K562 (cell line): ENCODE data around the gene KSR2. TPM values are rescaled to one million over a fixed set of nuclear protein-coding genes. Genes with fewer than 3 reads are reported as not detected.

Experiments
- ATAC-seq: fragments of 200-7000 bp; cut with Tn5 transposase; 3 replicates; pipeline ENCODE4 v1.9.1; 2020; ENCODE audit warnings: moderate library complexity
- BruUV-seq: library from RNA; stranded (reverse); fragments of 400-500 nt; replicated peaks from 2 replicates; lab custom pipeline; 2021; lab: Mats Ljungman, UMichigan
- CTCF ChIA-PET: fragments of 300-600 bp; formaldehyde crosslinking; extraction: SDS; loops from one replicate; lab custom pipeline; 2021; ENCODE audit warnings: low intra/inter-chr PET ratio; lab: Yijun Ruan, JAX
- POLR2A ChIA-PET: fragments of 300-600, 350-650 bp; sonication (Branson Sonifier 250); formaldehyde crosslinking; extraction: SDS; loops from one replicate; lab custom pipeline; 2021; ENCODE audit warnings: antibody characterized with exemption, inconsistent platforms; lab: Yijun Ruan, JAX
- DNase-seq, 4 experiments: peaks; one replicate each; pipeline versions ENCODE4 v3.0.0 to v3.0.0-alpha.2; 2011 to 2018; ENCODE audit warnings: low spot score in 3 of 4, mixed read lengths in 3 of 4; ENCODE audit errors: extremely low read depth in 1 of 4
- FAIRE-seq: peaks from 2 replicates; lab custom pipeline; 2011; peaks lifted over from hg19 to GRCh38; lab: Jason Lieb, UNC
- H2AFZ ChIP-seq: 2 replicates; pipeline ENCODE4 v1.6.0; 2011; ENCODE audit warnings: low read depth, low read length, control low read depth, inconsistent platforms
- H3K27ac ChIP-seq: fragments of 200-600 bp; 3 replicates; pipeline ENCODE4 v1.8.0; 2011; ENCODE audit warnings: low read depth, mild to moderate bottlenecking, control low read depth, inconsistent platforms, low read length, moderate library complexity, mixed read lengths; ENCODE audit errors: extremely low read depth
- H3K27me3 ChIP-seq, 2 experiments: fragments of 300-600 bp in 1 of 2; 2 replicates in 1 of 2; 3 replicates in 1 of 2; pipeline versions ENCODE4 v1.6.0 to v1.8.0; 2011; ENCODE audit warnings: inconsistent platforms in 2 of 2, low read length in 2 of 2, mild to moderate bottlenecking in 1 of 2, mixed read lengths in 1 of 2, moderate library complexity in 1 of 2; ENCODE audit not compliant: control insufficient read depth in 2 of 2, insufficient read depth in 2 of 2
- H3K36me3 ChIP-seq: fragments of 300-600 bp; 3 replicates; pipeline ENCODE4 v1.8.0; 2011; ENCODE audit warnings: mild to moderate bottlenecking, low read length, inconsistent platforms; ENCODE audit not compliant: control insufficient read depth, insufficient read depth
- H3K4me1 ChIP-seq, 2 experiments: fragments of 200-600 bp in 1 of 2; replicated peaks in 1 of 2; 2 replicates in 1 of 2; 3 replicates in 1 of 2; pipeline versions ENCODE4 v1.5.1 to v1.8.0; 2011; ENCODE audit warnings: inconsistent platforms in 2 of 2, low read length in 2 of 2, mild to moderate bottlenecking in 1 of 2, mixed read lengths in 1 of 2, moderate library complexity in 1 of 2; ENCODE audit not compliant: control insufficient read depth in 2 of 2, insufficient read depth in 2 of 2
- H3K4me2 ChIP-seq: 2 replicates; pipeline ENCODE4 v1.6.1; 2011; ENCODE audit warnings: low read length, control low read depth, inconsistent platforms, mixed read lengths; ENCODE audit not compliant: insufficient read depth
- H3K4me3 ChIP-seq: fragments of 200-600 bp; sonication (generic), shearing (Covaris generic); 2 replicates; pipeline ENCODE4 v1.5.1; 2016; ENCODE audit warnings: control low read depth, inconsistent platforms
- H3K79me2 ChIP-seq: fragments of 200-600 bp; 3 replicates; pipeline ENCODE4 v1.8.0; 2011; ENCODE audit warnings: low read length, inconsistent platforms; ENCODE audit not compliant: control insufficient read depth, insufficient read depth
- H3K9ac ChIP-seq, 2 experiments: 2 replicates each; pipeline versions ENCODE4 v1.6.0 to v1.6.1; 2011; ENCODE audit warnings: low read depth in 2 of 2, low read length in 2 of 2, control low read depth in 1 of 2, inconsistent platforms in 1 of 2, mild to moderate bottlenecking in 1 of 2, mixed read lengths in 1 of 2; ENCODE audit not compliant: insufficient read depth in 1 of 2
- H3K9me1 ChIP-seq: one replicate; pipeline ENCODE4 v1.6.0; 2011; ENCODE audit warnings: inconsistent platforms, mild to moderate bottlenecking, low read length, moderate library complexity; ENCODE audit not compliant: control insufficient read depth, insufficient read depth
- H3K9me3 ChIP-seq: replicated peaks from 2 replicates; pipeline ENCODE4 v1.5.1; 2011; ENCODE audit warnings: low read depth, low read length, inconsistent platforms; ENCODE audit not compliant: control insufficient read depth, insufficient read depth
- H4K20me1 ChIP-seq: replicated peaks from 2 replicates; pipeline ENCODE4 v1.6.1; 2011; ENCODE audit warnings: low read length, inconsistent platforms, mixed read lengths; ENCODE audit not compliant: control insufficient read depth, insufficient read depth
- CHD2 ChIP-seq: IDR thresholded peaks from 2 replicates; pipeline ENCODE4 v1.6.1; 2011; ENCODE audit warnings: low read depth, low read length
- ELF4 ChIP-seq: fragments of 450-650 bp; formaldehyde crosslinking; IDR thresholded peaks from 2 replicates; pipeline ENCODE4 v1.4.0; 2022; ENCODE audit warnings: missing genetic modification characterization
- HNRNPLL ChIP-seq: fragments of 200-400 bp; formaldehyde crosslinking; IDR thresholded peaks from 2 replicates; pipeline ENCODE4 v1.6.1; 2017; ENCODE audit warnings: low read length, low read depth, mild to moderate bottlenecking; ENCODE audit not compliant: poor library complexity, severe bottlenecking
- JUN ChIP-seq, 2 experiments: sonication (generic) in 1 of 2; formaldehyde crosslinking in 1 of 2; IDR thresholded peaks; 2 replicates each; pipeline versions ENCODE4 v1.6.1 to v1.8.0; 2012 to 2022; ENCODE audit warnings: borderline replicate concordance in 2 of 2, mild to moderate bottlenecking in 2 of 2, improper control_type of control experiment in 1 of 2, low read depth in 1 of 2, low read length in 1 of 2, missing genetic modification reagents in 1 of 2
- MYC ChIP-seq, 2 experiments: fragments of 250-450 bp in 1 of 2; sonication (Bioruptor Pico) in 1 of 2; IDR thresholded peaks; 2 replicates each; pipeline versions ENCODE4 v1.5.1 to v1.6.1; 2012 to 2021; ENCODE audit warnings: low read depth in 2 of 2, borderline replicate concordance in 1 of 2, improper control_type of control experiment in 1 of 2, low read length in 1 of 2, mild to moderate bottlenecking in 1 of 2, moderate library complexity in 1 of 2
- POLR2AphosphoS5 ChIP-seq: IDR thresholded peaks from 2 replicates; pipeline ENCODE4 v1.6.1; 2011; ENCODE audit warnings: mild to moderate bottlenecking, low read depth, low read length, moderate library complexity; ENCODE audit not compliant: control insufficient read depth, insufficient read depth
- SMAD1 ChIP-seq: fragments of 150-350 bp; IDR thresholded peaks from 2 replicates; pipeline ENCODE4 v1.6.1; 2014; ENCODE audit warnings: low read length, low read depth; ENCODE audit not compliant: partially characterized antibody
- ZNF436 ChIP-seq: fragments of 250-450, 450-650 bp; sonication (Bioruptor Pico); formaldehyde crosslinking; IDR thresholded peaks from 2 replicates; pipeline ENCODE4 v1.7.0; 2020; ENCODE audit warnings: mild to moderate bottlenecking
- WGBS: fragments of 100-300 bp; shearing (Covaris generic); methylation state at CpG from one replicate; pipeline ENCODE4 v1.1.6; 2016; ENCODE audit warnings: low coverage, mixed read lengths; ENCODE audit not compliant: insufficient coverage; ENCODE audit errors: missing lambda C conversion rate; 5-methylcytosine and 5-hydroxymethylcytosine counted together
- in situ Hi-C: fragments of 300-500 bp; cut with MboI; formaldehyde crosslinking; loops from 4 replicates; pipeline ENCODE4 v1.15.0; 2018; ENCODE audit warnings: inconsistent platforms, mixed read lengths
- intact Hi-C: fragments of 100-400 bp; cut with micrococcal nuclease; formaldehyde crosslinking; loops from 2 replicates; pipeline ENCODE4 v1.14.2; 2022
- polyA plus RNA-seq, 8 experiments: library from polyadenylated mRNA; depleted of rRNA in 4 of 8; stranded (reverse) in 5 of 8; unstranded in 3 of 8; fragments of >200 nt; fragmentation: Nextera tagmentation in 2 of 8; fragmentation: Illumina TruSeq in 1 of 8; extraction: Ambion mirVana in 2 of 8; extraction: Trizol in 1 of 8; gene quantifications; 2 replicates each; pipeline versions ENCODE4 v1.2.1 to v1.2.3, GENCODE V29; 2011 to 2014; ENCODE audit warnings: inconsistent platforms in 1 of 8, missing spikeins in 1 of 8
- total RNA-seq, 7 experiments: library from RNA; depleted of rRNA in 6 of 7; stranded (reverse); fragments of >200 nt in 6 of 7; fragmentation: Illumina TruSeq in 2 of 7; extraction: Trizol in 2 of 7; gene quantifications; 2 replicates each; pipeline versions ENCODE4 v1.2.1 to v1.2.3, GENCODE V29; 2011 to 2021; ENCODE audit warnings: low replicate concordance in 1 of 7
- TF ChIP-seq, protein P1 (sequence below): sonication (generic); formaldehyde crosslinking; IDR thresholded peaks from 2 replicates; pipeline ENCODE4 v1.8.0; 2023; ENCODE audit warnings: mild to moderate bottlenecking, missing genetic modification reagents
- TF ChIP-seq, protein P2 (sequence below): fragments of 450-650 bp; formaldehyde crosslinking; IDR thresholded peaks from 2 replicates; pipeline ENCODE4 v1.4.0; 2020; ENCODE audit warnings: mild to moderate bottlenecking, moderate library complexity

KSR2 gene
- total and polyA plus RNA-seq, 9 of the 15 experiments (the other 6 are each of a cell fraction or from before 2014, with no cell fraction given), result not detected

DNA sequence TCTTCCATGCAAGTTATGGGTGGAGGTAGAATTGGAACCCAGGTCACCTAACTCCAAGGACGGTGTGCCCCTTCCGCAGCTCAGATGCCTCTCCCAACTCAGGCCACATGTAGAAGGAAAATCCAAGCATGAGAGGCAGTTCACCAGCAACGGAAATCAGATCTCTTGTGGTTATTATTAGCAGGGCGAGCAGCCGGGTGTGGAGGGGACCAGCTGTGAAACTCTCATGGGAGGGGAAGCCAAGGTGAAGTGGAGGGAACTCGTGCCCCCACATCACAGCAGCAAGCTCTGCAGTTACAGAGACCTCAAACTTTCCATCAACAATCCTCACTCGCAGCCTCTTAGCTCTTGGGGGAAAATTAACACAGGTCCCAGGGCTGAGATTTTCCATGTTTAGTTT lies 79.7 kb downstream of the KSR2 start:
- Histone ChIP-seq H3K79me2 (no peaks in the 10 kb centered on the region), H3K27me3 (peaks cover 0 to 6% of the 10 kb centered on the region in 2 experiments; a peak in 2 of 5 replicates), H3K27ac (no peak overlapping the region), H3K4me3 (no peak overlapping the region), H3K36me3 (no peaks in the 10 kb centered on the region), H3K4me1 (no peaks in the 10 kb centered on the region), H3K9me3 (no peaks in the 10 kb centered on the region), H3K4me2 (no peak overlapping the region), H3K9me1 (peaks cover 4% of the 10 kb centered on the region), H2AFZ (no peak overlapping the region), H3K9ac (no peak overlapping the region), H4K20me1 (no peaks in the 10 kb centered on the region)
- ChIA-PET POLR2A (no interaction called here), CTCF (no interaction called here)
- intact Hi-C loops, result no loop called here
- DNase-seq (no peak), FAIRE-seq (no peak), ATAC-seq (no peak)
- in situ Hi-C loops, result no loop called here
- TF ChIP-seq MYC (IDR thresholded peaks at IDR 0.05; ENCODE audit: low read depth, low read length) (no peak), MYC (CRISPR knock-in tag; IDR thresholded peaks at IDR 0.05; ENCODE audit: borderline replicate concordance, low read depth) (no peak), CHD2 (no peak), POLR2AphosphoS5 (no peak)
- no TSS peak for BruUV-seq
- WGBS, result 2% methylated on average over 7 of the region's 7 CpGs

DNA sequence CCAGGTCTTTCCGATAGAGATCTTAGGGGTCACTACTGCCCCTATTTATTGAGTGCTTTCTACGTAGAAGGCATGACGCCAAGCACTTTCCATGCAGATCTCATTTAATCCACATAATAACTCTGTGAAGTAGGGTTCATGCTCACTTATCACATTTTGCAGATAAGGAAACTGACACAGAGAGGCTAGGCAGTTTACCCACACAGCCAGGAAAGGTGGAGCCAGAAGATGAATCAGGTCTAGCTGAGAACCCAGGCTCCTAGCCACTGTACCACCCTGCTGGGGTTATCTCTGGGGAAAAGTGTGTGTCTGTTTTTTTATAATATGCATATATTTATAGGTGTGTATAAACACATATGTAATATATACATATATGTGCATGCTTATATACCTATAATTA lies 83.6 kb downstream of the KSR2 start:
- FAIRE-seq (no peak), DNase-seq (no peak), ATAC-seq (no peak)
- Histone ChIP-seq H3K79me2 (no peaks in the 10 kb centered on the region), H3K4me1 (no peaks in the 10 kb centered on the region), H4K20me1 (no peaks in the 10 kb centered on the region), H3K9ac (no peak overlapping the region), H3K4me3 (no peak overlapping the region), H3K4me2 (no peak overlapping the region), H3K36me3 (no peaks in the 10 kb centered on the region), H3K9me1 (peaks cover 4% of the 10 kb centered on the region), H3K27me3 (peaks cover 0 to 6% of the 10 kb centered on the region in 2 experiments; a peak in 2 of 5 replicates), H3K27ac (no peak overlapping the region), H3K9me3 (no peaks in the 10 kb centered on the region), H2AFZ (no peak overlapping the region)
- ChIA-PET CTCF (no interaction called here), POLR2A (no interaction called here)
- in situ Hi-C loops (no loop called here), intact Hi-C loops (no loop called here)
- BruUV-seq, result no TSS peak
- 2% methylated on average over 3 of the region's 3 CpGs for WGBS
- TF ChIP-seq HNRNPLL, result no peak
- TF ChIP-seq JUN (IDR thresholded peaks at IDR 0.05; ENCODE audit: borderline replicate concordance, low read depth, low read length), result no peak
- TF ChIP-seq JUN (CRISPR knock-in tag; IDR thresholded peaks at IDR 0.05; ENCODE audit: borderline replicate concordance), result no peak
- TF ChIP-seq SMAD1, result no peak
- TF ChIP-seq, protein P1, sequence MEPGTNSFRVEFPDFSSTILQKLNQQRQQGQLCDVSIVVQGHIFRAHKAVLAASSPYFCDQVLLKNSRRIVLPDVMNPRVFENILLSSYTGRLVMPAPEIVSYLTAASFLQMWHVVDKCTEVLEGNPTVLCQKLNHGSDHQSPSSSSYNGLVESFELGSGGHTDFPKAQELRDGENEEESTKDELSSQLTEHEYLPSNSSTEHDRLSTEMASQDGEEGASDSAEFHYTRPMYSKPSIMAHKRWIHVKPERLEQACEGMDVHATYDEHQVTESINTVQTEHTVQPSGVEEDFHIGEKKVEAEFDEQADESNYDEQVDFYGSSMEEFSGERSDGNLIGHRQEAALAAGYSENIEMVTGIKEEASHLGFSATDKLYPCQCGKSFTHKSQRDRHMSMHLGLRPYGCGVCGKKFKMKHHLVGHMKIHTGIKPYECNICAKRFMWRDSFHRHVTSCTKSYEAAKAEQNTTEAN, result no peak
- TF ChIP-seq, protein P2, sequence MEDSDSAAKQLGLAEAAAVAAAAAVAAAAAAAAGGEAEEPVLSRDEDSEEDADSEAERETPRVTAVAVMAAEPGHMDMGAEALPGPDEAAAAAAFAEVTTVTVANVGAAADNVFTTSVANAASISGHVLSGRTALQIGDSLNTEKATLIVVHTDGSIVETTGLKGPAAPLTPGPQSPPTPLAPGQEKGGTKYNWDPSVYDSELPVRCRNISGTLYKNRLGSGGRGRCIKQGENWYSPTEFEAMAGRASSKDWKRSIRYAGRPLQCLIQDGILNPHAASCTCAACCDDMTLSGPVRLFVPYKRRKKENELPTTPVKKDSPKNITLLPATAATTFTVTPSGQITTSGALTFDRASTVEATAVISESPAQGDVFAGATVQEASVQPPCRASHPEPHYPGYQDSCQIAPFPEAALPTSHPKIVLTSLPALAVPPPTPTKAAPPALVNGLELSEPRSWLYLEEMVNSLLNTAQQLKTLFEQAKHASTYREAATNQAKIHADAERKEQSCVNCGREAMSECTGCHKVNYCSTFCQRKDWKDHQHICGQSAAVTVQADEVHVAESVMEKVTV (CRISPR knock-in tag), result no peak
- no peak for TF ChIP-seq ZNF436 (CRISPR knock-in tag)
- no peak for TF ChIP-seq ELF4 (CRISPR knock-in tag)
